HL-60 (cell line): Measurements from ENCODE around the gene LIMCH1.

Experiments
- SPI1 ChIP-seq: IDR thresholded peaks from 2 replicates; pipeline ENCODE4 v1.6.1; 2012; ENCODE audit warnings: low read depth, mild to moderate bottlenecking, borderline replicate concordance
- TF ChIP-seq, protein P1 (sequence below): IDR thresholded peaks from one replicate; pipeline ENCODE4 v1.5.1; 2011; ENCODE audit warnings: low read length, control low read depth, inconsistent platforms; ENCODE audit not compliant: insufficient read depth

DNA sequence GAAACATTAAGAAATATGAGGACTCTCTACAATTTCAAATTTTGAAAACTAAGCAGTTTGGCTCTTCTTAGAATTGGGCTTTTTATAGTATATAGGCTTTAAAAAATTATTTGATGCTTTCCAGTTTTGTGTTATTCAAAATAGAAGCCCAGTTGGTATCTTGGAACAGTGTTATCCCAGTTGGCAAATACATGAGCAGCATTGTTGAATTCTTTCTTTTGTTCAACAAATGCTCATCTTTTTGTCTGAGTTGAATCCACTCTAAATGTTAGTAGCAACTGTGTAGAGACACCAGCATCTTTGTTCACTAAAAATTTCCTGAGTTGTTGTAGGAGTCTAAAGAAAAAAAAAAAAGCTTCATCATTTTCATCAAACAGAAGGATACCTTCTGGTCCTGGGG, 41.0 kb upstream of the LIMCH1 start:
- TF ChIP-seq SPI1 = no peak
- TF ChIP-seq, protein P1, sequence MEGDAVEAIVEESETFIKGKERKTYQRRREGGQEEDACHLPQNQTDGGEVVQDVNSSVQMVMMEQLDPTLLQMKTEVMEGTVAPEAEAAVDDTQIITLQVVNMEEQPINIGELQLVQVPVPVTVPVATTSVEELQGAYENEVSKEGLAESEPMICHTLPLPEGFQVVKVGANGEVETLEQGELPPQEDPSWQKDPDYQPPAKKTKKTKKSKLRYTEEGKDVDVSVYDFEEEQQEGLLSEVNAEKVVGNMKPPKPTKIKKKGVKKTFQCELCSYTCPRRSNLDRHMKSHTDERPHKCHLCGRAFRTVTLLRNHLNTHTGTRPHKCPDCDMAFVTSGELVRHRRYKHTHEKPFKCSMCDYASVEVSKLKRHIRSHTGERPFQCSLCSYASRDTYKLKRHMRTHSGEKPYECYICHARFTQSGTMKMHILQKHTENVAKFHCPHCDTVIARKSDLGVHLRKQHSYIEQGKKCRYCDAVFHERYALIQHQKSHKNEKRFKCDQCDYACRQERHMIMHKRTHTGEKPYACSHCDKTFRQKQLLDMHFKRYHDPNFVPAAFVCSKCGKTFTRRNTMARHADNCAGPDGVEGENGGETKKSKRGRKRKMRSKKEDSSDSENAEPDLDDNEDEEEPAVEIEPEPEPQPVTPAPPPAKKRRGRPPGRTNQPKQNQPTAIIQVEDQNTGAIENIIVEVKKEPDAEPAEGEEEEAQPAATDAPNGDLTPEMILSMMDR = no peak
